Measurements from ENCODE around the gene IGFL4. TPM values are rescaled to one million over a fixed set of nuclear protein-coding genes. Genes with fewer than 3 reads are reported as not detected.

IGFL4 gene
- total and polyA plus RNA-seq, 2 of the 8 experiments (the other 6 are each of a cell fraction or from before 2014, with no cell fraction given): 0.05 to 0.11 TPM

DNA sequence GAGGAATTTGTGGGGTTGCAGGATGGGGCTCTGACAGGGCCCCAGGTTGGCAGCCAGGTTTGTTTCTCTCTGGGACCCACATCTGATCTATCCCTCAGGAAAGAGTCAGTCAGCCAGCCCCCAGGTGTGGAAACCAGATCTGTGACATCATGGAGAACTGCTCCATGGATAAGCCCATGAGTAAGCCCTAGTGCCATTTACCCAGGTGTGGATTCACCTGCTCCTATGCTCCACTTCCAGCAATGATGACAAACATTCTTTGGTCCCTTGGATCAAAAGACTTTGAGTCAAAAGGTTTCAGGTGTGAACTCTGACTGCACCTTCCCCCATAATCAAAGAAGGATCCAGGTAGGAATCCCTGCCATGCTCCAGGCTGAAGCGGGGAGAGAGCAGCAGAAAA, 26.9 kb upstream of the IGFL4 start:
- Histone ChIP-seq H4K91ac (replicated peaks; ENCODE audit: insufficient read length, low read length) (no peak overlapping the region), H3K79me2 (ENCODE audit: control insufficient read depth in 1 of 2, insufficient read depth in 2 of 2, low read length in 2 of 2) (no peaks in the 10 kb centered on the region), H2AK5ac (ENCODE audit: low read depth, low read length) (no peak overlapping the region), H3K27ac (ENCODE audit: low read depth, low read length) (no peak overlapping the region), H4K20me1 (replicated peaks in 1 of 2; ENCODE audit: control insufficient read depth in 1 of 2, insufficient read depth in 2 of 2, low read length in 2 of 2) (no peaks in the 10 kb centered on the region), H2BK5ac (ENCODE audit: low read depth, low read length) (no peak overlapping the region), H3K14ac (ENCODE audit: insufficient read length) (no peak overlapping the region), H4K5ac (ENCODE audit: insufficient read length, low read depth, low read length) (no peak overlapping the region), H3K18ac (ENCODE audit: extremely low read depth, low read length) (no peak overlapping the region), H2BK20ac (ENCODE audit: low read length) (no peak overlapping the region), H3K79me1 (ENCODE audit: low read depth, low read length) (no peaks in the 10 kb centered on the region), H3K4me1 (replicated peaks in 1 of 4; ENCODE audit: control insufficient read depth in 3 of 4, insufficient read depth in 4 of 4, low read length in 3 of 4) (no peaks in the 10 kb centered on the region), H2BK12ac (ENCODE audit: low read depth, low read length) (no peak overlapping the region), H3K4ac (replicated peaks; ENCODE audit: insufficient read length, low read depth, low read length) (no peak overlapping the region), H3K36me3 (ENCODE audit: control insufficient read depth in 2 of 4, insufficient read depth in 4 of 4, low read length in 3 of 4) (no peaks in the 10 kb centered on the region), H3K9me3 (ENCODE audit: insufficient read depth in 2 of 2, low read depth in 1 of 2, low read length in 1 of 2) (no peaks in the 10 kb centered on the region), H3K27me3 (replicated peaks in 1 of 4; ENCODE audit: control insufficient read depth in 3 of 4, extremely low read depth in 1 of 4, insufficient read depth in 3 of 4, low read length in 3 of 4) (no peaks in the 10 kb centered on the region; a peak in 1 of 7 replicates), H2BK15ac (ENCODE audit: low read length) (no peak overlapping the region), H3K4me2 (ENCODE audit: insufficient read depth in 1 of 2, low read depth in 2 of 2, low read length in 2 of 2) (no peak overlapping the region), H4K8ac (ENCODE audit: extremely low read depth, insufficient read depth, low read length) (no peak overlapping the region), H3K9ac (replicated peaks in 1 of 4; ENCODE audit: extremely low read depth in 1 of 4, low read depth in 3 of 4, low read length in 3 of 4) (no peak overlapping the region), H3K23ac (ENCODE audit: insufficient read length) (no peak overlapping the region), H2BK120ac (replicated peaks; ENCODE audit: low read depth, low read length) (no peak overlapping the region), H2AFZ (ENCODE audit: low read length) (no peak overlapping the region), H3K23me2 (ENCODE audit: low read depth, low read length) (peaks cover 1% of the 10 kb centered on the region; the same call in 1 of the 2 replicates), H3K4me3 (ENCODE audit: extremely low read depth in 1 of 4, insufficient read depth in 2 of 4, low read depth in 3 of 4, low read length in 4 of 4) (no peak overlapping the region), H3K56ac (replicated peaks; ENCODE audit: insufficient read length, low read depth, low read length) (no peak overlapping the region)
- FAIRE-seq (no peak), DNase-seq (ENCODE audit: low read depth in 1 of 2, low spot score in 2 of 2) (no peak)
- ChIA-PET POLR2A (ENCODE audit: partially characterized antibody) (interaction anchor here (0.6 kb wide), 1 partner anchor 84 kb away, joined by 3 read pairs; no protein-coding TSS in a partner anchor), CTCF (ENCODE audit: partially characterized antibody) (interaction anchor here (1.3 to 7.5 kb wide), 3 partner anchors 10 to 39 kb away, joined by 4 to 66 read pairs (median 18); no protein-coding TSS in a partner anchor)
- WGBS, 2 experiments (ENCODE audit: extremely low coverage in 1 of 2, insufficient coverage in 1 of 2, insufficient read length in 1 of 2, insufficient replicate concordance in 2 of 2, low coverage in 1 of 2, low lambda C conversion rate in 2 of 2, missing lambda C conversion rate in 1 of 2): 75% methylated on average over 1 of the region's 1 CpG; no CpG with 5 or more reads in 1 of the 2 experiments
- TF ChIP-seq, protein P1, sequence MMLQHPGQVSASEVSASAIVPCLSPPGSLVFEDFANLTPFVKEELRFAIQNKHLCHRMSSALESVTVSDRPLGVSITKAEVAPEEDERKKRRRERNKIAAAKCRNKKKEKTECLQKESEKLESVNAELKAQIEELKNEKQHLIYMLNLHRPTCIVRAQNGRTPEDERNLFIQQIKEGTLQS (IDR thresholded peaks at IDR 0.05; ENCODE audit: insufficient read depth, low read depth, low read length): no peak
- no peak for TF ChIP-seq SIN3A (conservative IDR thresholded peaks at IDR 0.05 in 1 of 2, IDR thresholded peaks at IDR 0.05 in 1 of 2; ENCODE audit: low read depth in 1 of 2, low read length in 2 of 2)
- no peak for TF ChIP-seq HDAC2 (IDR thresholded peaks at IDR 0.05; ENCODE audit: borderline replicate concordance in 1 of 2, low read depth in 2 of 2, low read length in 2 of 2)
- no peak for TF ChIP-seq BCL11A (IDR thresholded peaks at IDR 0.05; ENCODE audit: low read depth in 2 of 2, low read length in 2 of 2)
- TF ChIP-seq CEBPB (IDR thresholded peaks at IDR 0.05; ENCODE audit: low read depth, low read length): no peak
- TF ChIP-seq YY1 (IDR thresholded peaks at IDR 0.05; ENCODE audit: low read depth, low read length): no peak
- no peak for TF ChIP-seq TEAD4 (IDR thresholded peaks at IDR 0.05; ENCODE audit: low read depth, low read length)
- TF ChIP-seq KDM5A (IDR thresholded peaks at IDR 0.05; ENCODE audit: low read length): no peak
- TF ChIP-seq NRF1 (IDR thresholded peaks at IDR 0.05; ENCODE audit: low read depth, low read length): no peak
- no peak for TF ChIP-seq SP4 (IDR thresholded peaks at IDR 0.05; ENCODE audit: low read length)
- no peak for TF ChIP-seq FOSL1 (IDR thresholded peaks at IDR 0.05; ENCODE audit: insufficient read depth, low read depth, low read length)
- TF ChIP-seq BACH1 (IDR thresholded peaks at IDR 0.05; ENCODE audit: low read length): no peak
- no peak for TF ChIP-seq GTF2F1 (IDR thresholded peaks at IDR 0.05; ENCODE audit: borderline replicate concordance, low read depth, low read length)
- no peak for TF ChIP-seq ZNF274 (IDR thresholded peaks at IDR 0.05; ENCODE audit: borderline replicate concordance, extremely low read depth, low read length)
- no peak for TF ChIP-seq CHD2 (IDR thresholded peaks at IDR 0.05; ENCODE audit: low read length)
